Endothelial cell of umbilical vein (primary cell): Measurements from ENCODE around the gene BCL2. TPM values are rescaled to one million over a fixed set of nuclear protein-coding genes. Genes with fewer than 3 reads are reported as not detected.

ENCODE experiments used
- BruUV-seq: library from RNA; stranded (reverse); fragments of 400-500 nt; replicated peaks from 2 replicates; lab custom pipeline; 2021; lab: Mats Ljungman, UMichigan
- CTCF ChIA-PET: fragments of 300-600, 350-600 bp; sonication (Branson Sonifier 250); formaldehyde crosslinking; loops from one replicate; lab custom pipeline; 2021; ENCODE audit warnings: antibody characterized with exemption, inconsistent platforms; lab: Charles Lee
- POLR2A ChIA-PET: fragments of 300-600, 350-600 bp; sonication (Branson Sonifier 250); formaldehyde crosslinking; loops from one replicate; lab custom pipeline; 2021; ENCODE audit warnings: antibody characterized with exemption, inconsistent platforms; lab: Charles Lee
- DNase-seq: peaks from one replicate; pipeline ENCODE4 v3.0.0-alpha.2; 2011; ENCODE audit warnings: low read depth, low spot score
- FAIRE-seq: peaks from 2 replicates; lab custom pipeline; 2011; peaks lifted over from hg19 to GRCh38; lab: Jason Lieb, UNC
- H2AFZ ChIP-seq: 2 replicates; pipeline ENCODE4 v1.6.0; 2012; ENCODE audit warnings: low read depth, low read length, control low read depth, inconsistent platforms
- H3K27ac ChIP-seq: 2 replicates; pipeline ENCODE4 v1.5.1; 2011; ENCODE audit warnings: low read depth, mild to moderate bottlenecking, control low read depth, low read length, moderate library complexity; ENCODE audit not compliant: insufficient read depth
- H3K27me3 ChIP-seq, 2 experiments: 2 replicates each; pipeline versions ENCODE4 v1.6.0 to v1.6.1; 2011; ENCODE audit warnings: low read length in 2 of 2, mixed read lengths in 1 of 2; ENCODE audit not compliant: control insufficient read depth in 2 of 2, insufficient read depth in 2 of 2
- H3K36me3 ChIP-seq, 2 experiments: 2 replicates in 1 of 2; 3 replicates in 1 of 2; pipeline ENCODE4 v1.5.1; 2011; ENCODE audit warnings: low read length in 2 of 2, mild to moderate bottlenecking in 1 of 2, moderate library complexity in 1 of 2; ENCODE audit not compliant: control insufficient read depth in 2 of 2, insufficient read depth in 2 of 2; ENCODE audit errors: extremely low read depth in 1 of 2
- H3K4me1 ChIP-seq: 3 replicates; pipeline ENCODE4 v1.5.1; 2011; ENCODE audit warnings: mild to moderate bottlenecking, low read length; ENCODE audit not compliant: control insufficient read depth, insufficient read depth; ENCODE audit errors: extremely low read depth
- H3K4me2 ChIP-seq: 2 replicates; pipeline ENCODE4 v1.6.1; 2011; ENCODE audit warnings: low read length, control low read depth, mixed read lengths; ENCODE audit not compliant: insufficient read depth
- H3K4me3 ChIP-seq, 3 experiments: fragments of 200-600 bp in 1 of 3; sonication (generic), shearing (Covaris generic) in 1 of 3; replicated peaks in 1 of 3; 2 replicates each; pipeline ENCODE4 v1.5.1; 2011 to 2016; ENCODE audit warnings: control low read depth in 3 of 3, low read length in 3 of 3, mild to moderate bottlenecking in 2 of 3, inconsistent platforms in 1 of 3, low read depth in 1 of 3, moderate library complexity in 1 of 3; ENCODE audit not compliant: insufficient read depth in 1 of 3
- H3K79me2 ChIP-seq: 2 replicates; pipeline ENCODE4 v1.6.0; 2012; ENCODE audit warnings: low read length, inconsistent platforms; ENCODE audit not compliant: control insufficient read depth, insufficient read depth
- H3K9ac ChIP-seq: replicated peaks from 2 replicates; pipeline ENCODE3; 2011; ENCODE audit warnings: low read length, control low read depth; ENCODE audit not compliant: insufficient read depth; ENCODE audit errors: extremely low read depth
- H3K9me1 ChIP-seq: replicated peaks from 3 replicates; pipeline ENCODE4 v1.6.0; 2011; ENCODE audit warnings: mild to moderate bottlenecking, low read length; ENCODE audit not compliant: control insufficient read depth, insufficient read depth; ENCODE audit errors: extremely low read depth
- H3K9me3 ChIP-seq: replicated peaks from 2 replicates; pipeline ENCODE4 v1.5.1; 2012; ENCODE audit warnings: low read length, inconsistent platforms; ENCODE audit not compliant: control insufficient read depth, insufficient read depth
- H4K20me1 ChIP-seq: replicated peaks from 2 replicates; pipeline ENCODE3; 2011; ENCODE audit warnings: mild to moderate bottlenecking, low read length; ENCODE audit not compliant: control insufficient read depth, insufficient read depth; ENCODE audit errors: extremely low read depth
- EZH2 ChIP-seq: IDR thresholded peaks from 2 replicates; pipeline ENCODE4 v1.6.1; 2012; ENCODE audit warnings: borderline replicate concordance, low read depth, mild to moderate bottlenecking, moderate library complexity, low read length, inconsistent platforms; ENCODE audit not compliant: severe bottlenecking
- MYC ChIP-seq: IDR thresholded peaks from one replicate; pipeline ENCODE4 v1.6.1; 2011; ENCODE audit warnings: mild to moderate bottlenecking, low read depth, low read length
- dilution Hi-C: fragments of 300-500 bp; cut with MboI; formaldehyde crosslinking; loops from one replicate; pipeline ENCODE4 v1.15.0; 2019; ENCODE audit warnings: low sequenced_read_pairs; ENCODE audit not compliant: extremely low pct_ligation_motif_present
- intact Hi-C: fragments of 100-400 bp; cut with micrococcal nuclease; formaldehyde crosslinking; loops from one replicate; pipeline ENCODE4 v1.10.0; 2022
- polyA plus RNA-seq, 4 experiments: library from polyadenylated mRNA; depleted of rRNA in 3 of 4; stranded (reverse) in 3 of 4; unstranded in 1 of 4; fragments of >200 nt; gene quantifications; 2 replicates each; pipeline versions ENCODE4 v1.2.1 to v1.2.3, GENCODE V29; 2011 to 2012; ENCODE audit warnings: missing spikeins in 1 of 4
- total RNA-seq: library from RNA; stranded (reverse); gene quantifications from 2 replicates; pipeline ENCODE4 v1.2.3, GENCODE V29; 2021
- TF ChIP-seq, protein P1 (sequence below), 2 donors: IDR thresholded peaks; 1 replicate in 1 of 2; 2 replicates in 1 of 2; pipeline ENCODE4 v1.5.1; 2011; ENCODE audit warnings: low read length in 2 of 2, mild to moderate bottlenecking in 2 of 2, moderate library complexity in 2 of 2, control low read depth in 1 of 2, inconsistent platforms in 1 of 2, low read depth in 1 of 2; ENCODE audit not compliant: insufficient read depth in 1 of 2; ENCODE audit errors: extremely low read depth in 1 of 2

Gene BCL2
- total and polyA plus RNA-seq, 2 donors (not counting 3 experiments of a cell fraction or from before 2014, with no cell fraction given), result 0.35 to 5.0 TPM

DNA sequence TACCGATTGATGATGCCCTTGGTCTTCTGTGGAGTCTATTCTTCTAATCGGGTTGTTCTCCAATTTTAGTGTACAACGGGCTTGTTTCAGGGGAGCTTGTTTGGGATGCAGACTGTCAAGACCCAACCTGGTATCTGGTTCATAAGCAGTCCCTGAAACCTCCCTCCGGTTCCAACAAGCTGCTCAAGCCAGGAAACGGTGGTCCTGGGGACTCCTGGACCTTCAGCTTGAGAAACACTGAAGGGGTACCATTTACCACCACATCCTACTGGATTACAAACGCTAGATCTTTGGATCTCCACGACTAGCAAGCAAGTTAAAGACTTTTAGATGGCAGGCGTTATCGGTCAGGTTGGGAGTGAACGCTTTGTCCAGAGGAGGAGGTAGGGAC lies 2.0 kb downstream of the BCL2 start:
- DNase-seq (no peak), FAIRE-seq (no peak)
- H3K4me2 ChIP-seq, result peak overlapping the region; percentile 8
- BruUV-seq, result no TSS peak
- intact Hi-C loops, result loop anchor here (10.0 kb wide), 1 partner anchor 723 kb away; no protein-coding TSS in a partner anchor
- H3K9me1 ChIP-seq, result no peaks in the 10 kb centered on the region
- dilution Hi-C loops, result no loop called here
- H3K9ac ChIP-seq, result no peak overlapping the region
- no peak overlapping the region for H2AFZ ChIP-seq
- H3K4me1 ChIP-seq, result peaks cover 21% of the 10 kb centered on the region
- H3K27me3 ChIP-seq, result peaks cover 0 to 9% of the 10 kb centered on the region in 2 experiments
- POLR2A ChIA-PET, result no interaction called here
- CTCF ChIA-PET, result interaction anchor here (1.0 to 3.9 kb wide), 5 partner anchors 10 to 300 kb away, joined by 5 to 30 read pairs (median 9); no protein-coding TSS in a partner anchor
- no peaks in the 10 kb centered on the region for H4K20me1 ChIP-seq
- TF ChIP-seq EZH2 (no peak), MYC (no peak)
- TF ChIP-seq, protein P1, sequence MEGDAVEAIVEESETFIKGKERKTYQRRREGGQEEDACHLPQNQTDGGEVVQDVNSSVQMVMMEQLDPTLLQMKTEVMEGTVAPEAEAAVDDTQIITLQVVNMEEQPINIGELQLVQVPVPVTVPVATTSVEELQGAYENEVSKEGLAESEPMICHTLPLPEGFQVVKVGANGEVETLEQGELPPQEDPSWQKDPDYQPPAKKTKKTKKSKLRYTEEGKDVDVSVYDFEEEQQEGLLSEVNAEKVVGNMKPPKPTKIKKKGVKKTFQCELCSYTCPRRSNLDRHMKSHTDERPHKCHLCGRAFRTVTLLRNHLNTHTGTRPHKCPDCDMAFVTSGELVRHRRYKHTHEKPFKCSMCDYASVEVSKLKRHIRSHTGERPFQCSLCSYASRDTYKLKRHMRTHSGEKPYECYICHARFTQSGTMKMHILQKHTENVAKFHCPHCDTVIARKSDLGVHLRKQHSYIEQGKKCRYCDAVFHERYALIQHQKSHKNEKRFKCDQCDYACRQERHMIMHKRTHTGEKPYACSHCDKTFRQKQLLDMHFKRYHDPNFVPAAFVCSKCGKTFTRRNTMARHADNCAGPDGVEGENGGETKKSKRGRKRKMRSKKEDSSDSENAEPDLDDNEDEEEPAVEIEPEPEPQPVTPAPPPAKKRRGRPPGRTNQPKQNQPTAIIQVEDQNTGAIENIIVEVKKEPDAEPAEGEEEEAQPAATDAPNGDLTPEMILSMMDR (IDR thresholded peaks at IDR 0.05; ENCODE audit: extremely low read depth in 1 of 2, insufficient read depth in 1 of 2, low read depth in 1 of 2, low read length in 2 of 2), result no peak
- H3K27ac ChIP-seq, result no peak overlapping the region
- no peaks in the 10 kb centered on the region for H3K36me3 ChIP-seq
- no peaks in the 10 kb centered on the region for H3K9me3 ChIP-seq
- H3K4me3 ChIP-seq, result no peak overlapping the region
- H3K79me2 ChIP-seq, result no peaks in the 10 kb centered on the region
